Activated CD4-positive, CD25-positive, alpha-beta regulatory T cell treated with anti-CD3 and anti-CD28 coated beads, Interleukin-2, amount 50 U/mL, for 16 hours (primary cell): ENCODE data around the gene PRKAG2.

Experiments
- DNase-seq: peaks from one replicate; pipeline ENCODE4 v3.0.0-alpha.2; 2020; ENCODE audit warnings: low read depth, low spot score

Gene PRKAG2

GRCh38 chr7:151817981-151818673, 58.8 kb downstream of the PRKAG2 start:
- DNase-seq: no peak

- no peak for DNase-seq
These were observed 59.6 kb downstream of the PRKAG2 start for GRCh38 chr7:151817315-151817690.

GRCh38 chr7:151816562-151817314, 60.2 kb downstream of the PRKAG2 start:
- no peak for DNase-seq

GRCh38 chr7:151815419-151815818, 61.5 kb downstream of the PRKAG2 start:
- DNase-seq: no peak

GRCh38 chr7:151814400-151815009, 62.4 kb downstream of the PRKAG2 start:
- DNase-seq: no peak

GRCh38 chr7:151813997-151814396, 62.9 kb downstream of the PRKAG2 start:
- DNase-seq: no peak

GRCh38 chr7:151813445-151813844, 63.5 kb downstream of the PRKAG2 start:
- DNase-seq: no peak

- no peak for DNase-seq
These were observed 63.9 kb downstream of the PRKAG2 start for GRCh38 chr7:151812967-151813366.

GRCh38 chr7:151810441-151811232, 66.3 kb downstream of the PRKAG2 start:
- DNase-seq: no peak

- no peak for DNase-seq
These were observed 67.1 kb downstream of the PRKAG2 start for GRCh38 chr7:151809864-151810170.

- DNase-seq: no peak
These were observed 67.6 kb downstream of the PRKAG2 start for GRCh38 chr7:151809146-151809863.

GRCh38 chr7:151808400-151809145, 68.3 kb downstream of the PRKAG2 start:
- DNase-seq: no peak

GRCh38 chr7:151807846-151808245, 69.1 kb downstream of the PRKAG2 start:
- no peak for DNase-seq

- DNase-seq: no peak
These were observed 69.8 kb downstream of the PRKAG2 start for GRCh38 chr7:151806952-151807775.

GRCh38 chr7:151806204-151806603, 70.7 kb downstream of the PRKAG2 start:
- DNase-seq: no peak

GRCh38 chr7:151805191-151805590, 71.7 kb downstream of the PRKAG2 start:
- DNase-seq: no peak

- no peak for DNase-seq
These were observed 72.2 kb downstream of the PRKAG2 start for GRCh38 chr7:151804756-151805155.

- no peak for DNase-seq
These were observed 73.1 kb downstream of the PRKAG2 start for GRCh38 chr7:151803841-151804240.

GRCh38 chr7:151802469-151802846, 74.5 kb downstream of the PRKAG2 start:
- no peak for DNase-seq
